GM20000 (cell line): Measurements from ENCODE around the gene DNAJB12.
A peak's percentile ranks its signal among the peaks of the same experiment; 100 is the strongest.

ENCODE experiments used
- DNase-seq: peaks from one replicate; pipeline ENCODE4 v3.0.0; 2012; ENCODE audit warnings: low spot score
- TF ChIP-seq, protein P1 (sequence below): IDR thresholded peaks from 2 replicates; pipeline ENCODE4 v1.5.1; 2012; ENCODE audit warnings: mild to moderate bottlenecking, control low read depth; ENCODE audit errors: extremely low read depth, missing control alignments

The DNAJB12 gene

GRCh38 chr10:72322030-72322279 lies 32.8 kb downstream of the DNAJB12 start:
- TF ChIP-seq, protein P1, sequence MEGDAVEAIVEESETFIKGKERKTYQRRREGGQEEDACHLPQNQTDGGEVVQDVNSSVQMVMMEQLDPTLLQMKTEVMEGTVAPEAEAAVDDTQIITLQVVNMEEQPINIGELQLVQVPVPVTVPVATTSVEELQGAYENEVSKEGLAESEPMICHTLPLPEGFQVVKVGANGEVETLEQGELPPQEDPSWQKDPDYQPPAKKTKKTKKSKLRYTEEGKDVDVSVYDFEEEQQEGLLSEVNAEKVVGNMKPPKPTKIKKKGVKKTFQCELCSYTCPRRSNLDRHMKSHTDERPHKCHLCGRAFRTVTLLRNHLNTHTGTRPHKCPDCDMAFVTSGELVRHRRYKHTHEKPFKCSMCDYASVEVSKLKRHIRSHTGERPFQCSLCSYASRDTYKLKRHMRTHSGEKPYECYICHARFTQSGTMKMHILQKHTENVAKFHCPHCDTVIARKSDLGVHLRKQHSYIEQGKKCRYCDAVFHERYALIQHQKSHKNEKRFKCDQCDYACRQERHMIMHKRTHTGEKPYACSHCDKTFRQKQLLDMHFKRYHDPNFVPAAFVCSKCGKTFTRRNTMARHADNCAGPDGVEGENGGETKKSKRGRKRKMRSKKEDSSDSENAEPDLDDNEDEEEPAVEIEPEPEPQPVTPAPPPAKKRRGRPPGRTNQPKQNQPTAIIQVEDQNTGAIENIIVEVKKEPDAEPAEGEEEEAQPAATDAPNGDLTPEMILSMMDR: no peak
- no peak for DNase-seq

DNA sequence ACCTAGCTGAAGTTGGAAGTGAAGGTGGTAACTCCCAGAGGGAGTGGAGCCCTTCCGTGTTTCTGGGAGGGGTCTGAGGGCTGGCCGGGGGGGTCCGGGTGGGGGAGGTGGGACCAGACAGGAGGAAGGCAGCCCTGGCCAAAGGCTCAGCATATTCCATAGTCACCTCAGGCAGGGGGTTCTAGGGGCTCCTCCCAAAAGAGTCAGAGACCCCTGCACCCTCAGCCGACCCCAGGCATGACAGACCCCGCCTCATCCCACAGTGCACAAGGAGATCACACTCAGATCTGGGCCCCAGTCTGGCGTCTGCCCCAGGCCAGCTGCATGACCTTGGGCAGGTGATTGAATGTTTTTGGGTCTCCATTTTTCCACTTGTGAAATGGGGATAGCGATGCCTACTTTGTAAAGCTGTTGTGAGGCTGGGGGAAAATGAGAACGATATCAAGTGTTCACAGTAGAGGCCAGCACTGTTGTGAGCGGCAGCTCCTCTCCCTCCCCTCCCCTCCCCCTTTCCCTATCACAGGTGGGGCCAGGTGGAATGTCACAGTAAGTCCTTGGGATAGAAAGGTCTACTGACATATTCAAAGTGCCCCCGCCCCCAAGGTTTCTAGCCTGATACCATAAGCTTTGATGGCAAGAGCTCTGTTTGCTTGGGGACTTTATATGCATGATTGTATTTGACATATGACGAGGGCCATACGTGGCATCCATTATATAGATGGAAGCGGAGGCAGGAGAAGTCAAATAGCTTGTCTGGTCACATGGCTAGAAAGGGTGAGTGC lies 33.3 kb downstream of the DNAJB12 start:
- no peak for DNase-seq
- TF ChIP-seq, protein P1: no peak

DNA sequence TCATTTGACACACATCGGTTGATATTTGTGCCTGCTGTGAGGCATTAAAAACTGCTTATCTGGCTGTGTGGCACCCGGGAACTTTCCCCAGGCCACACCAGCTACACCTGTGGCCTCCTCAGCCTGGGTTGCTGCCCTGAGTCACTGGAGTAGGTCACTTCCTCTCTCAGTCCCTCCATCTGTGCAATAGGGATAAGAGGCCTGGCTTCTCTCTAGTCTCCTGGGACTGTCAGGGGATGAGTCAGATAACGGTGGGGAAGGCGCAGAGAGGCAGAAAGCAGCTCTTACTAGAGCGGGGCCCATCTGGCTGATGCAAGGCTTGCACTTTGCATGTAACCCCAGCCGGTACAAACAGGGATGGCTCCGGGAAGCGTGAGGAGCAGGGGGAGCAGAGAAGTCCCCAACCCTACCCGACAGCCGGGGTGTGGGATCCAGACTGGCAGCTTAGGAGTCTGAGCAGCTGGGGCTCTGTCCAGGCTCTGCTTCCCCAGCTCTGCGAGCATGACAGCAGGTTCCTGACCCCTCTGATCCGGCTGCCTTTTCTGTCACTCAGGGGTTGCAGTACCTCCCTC lies 34.0 kb downstream of the DNAJB12 start:
- TF ChIP-seq, protein P1: no peak
- DNase-seq: peak; percentile 89

- TF ChIP-seq, protein P1: no peak
These were observed 35.1 kb downstream of the DNAJB12 start for GRCh38 chr10:72319416-72320254.

DNA sequence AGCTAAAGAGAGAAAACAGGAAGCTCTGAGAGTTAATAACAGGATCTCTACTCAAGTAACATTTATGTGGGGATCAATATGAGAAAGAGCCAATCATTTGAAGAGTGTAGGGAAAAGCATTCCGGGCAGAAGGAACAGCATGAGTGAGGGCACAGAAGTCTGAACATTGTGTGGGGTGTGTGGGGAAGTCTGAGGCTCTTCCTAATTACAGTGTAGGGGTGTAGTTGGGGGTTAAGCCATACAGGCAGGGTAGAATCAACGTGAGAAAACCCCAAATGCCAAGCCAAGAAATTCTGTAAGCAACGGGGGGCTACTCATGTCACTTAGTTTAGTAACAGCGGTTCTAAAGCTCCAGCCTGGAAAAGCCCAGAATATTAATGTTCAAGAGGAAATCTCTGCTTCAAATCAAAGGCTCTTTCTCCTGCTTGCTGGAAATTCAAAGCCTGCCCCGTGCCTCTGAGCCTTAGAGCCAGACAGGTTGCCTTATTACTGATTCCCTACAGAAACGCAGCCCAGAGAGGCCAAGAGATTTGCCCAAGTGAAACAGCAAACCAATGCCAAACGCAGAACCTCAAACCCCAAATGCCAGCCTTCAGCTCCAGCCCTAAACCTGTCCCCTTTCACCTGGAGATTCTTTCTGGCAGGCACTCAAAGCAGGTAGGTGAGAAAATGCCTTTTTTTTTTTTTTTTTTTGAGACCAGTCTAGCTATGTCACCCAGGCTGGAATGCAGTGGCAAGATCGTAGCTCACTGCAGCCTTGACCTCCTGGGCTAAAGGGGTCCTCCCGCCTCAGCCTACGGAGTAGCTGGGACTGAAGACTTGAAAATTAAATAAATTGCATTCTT lies 36.1 kb downstream of the DNAJB12 start:
- TF ChIP-seq, protein P1: no peak

More at GRCh38 chr10:72319416-72320254, 35.1 kb downstream of the DNAJB12 start:
- DNase-seq: peak; percentile 92

DNA sequence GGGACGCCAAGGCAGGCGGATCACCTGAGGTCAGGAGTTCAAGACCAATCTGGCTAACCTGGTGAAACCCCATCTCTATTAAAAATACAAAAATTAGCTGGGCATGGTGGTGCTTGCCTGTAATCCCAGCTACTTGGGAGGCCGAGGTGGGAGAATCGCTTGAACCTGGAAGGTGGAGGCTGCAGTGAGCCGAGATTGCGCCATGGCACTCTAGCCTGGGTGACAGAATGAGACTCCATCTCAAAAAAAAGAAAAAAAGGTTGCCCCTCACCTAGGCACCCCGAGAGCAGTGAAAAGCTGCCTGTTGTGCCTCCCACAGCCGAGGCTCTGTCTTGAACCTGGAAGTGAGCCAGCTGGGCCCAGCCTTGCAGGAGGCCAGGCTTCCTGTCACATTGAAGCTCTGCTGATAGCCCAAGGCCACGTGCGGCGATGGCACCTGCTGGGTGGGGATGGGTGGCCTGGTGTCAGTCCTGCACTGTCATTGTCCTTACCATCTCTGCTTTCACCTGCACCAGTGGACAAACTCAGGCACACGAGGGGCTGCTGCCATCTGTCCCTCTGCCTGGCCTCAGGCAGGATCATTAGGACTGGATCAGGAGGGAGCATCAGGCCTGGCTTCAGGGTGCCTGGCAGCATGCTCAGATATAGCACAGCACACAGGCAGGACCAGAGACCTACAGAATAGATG lies 37.8 kb downstream of the DNAJB12 start:
- no peak for DNase-seq
- TF ChIP-seq, protein P1: no peak

More for the DNA sequence above, 36.1 kb downstream of the DNAJB12 start:
- no peak for DNase-seq
